Tibial artery (tissue), 4 donors: ENCODE measurements around the gene MRPL14.

Source experiments
- DNase-seq, 2 donors: peaks; one replicate each; pipeline ENCODE4 v3.0.0-alpha.2; 2019
- H3K27ac ChIP-seq, 2 donors: fragments of 200-600 bp; sonication (generic) in 1 of 2; 1 replicate in 1 of 2; 2 replicates in 1 of 2; pipeline ENCODE4 v1.5.1; 2018 to 2019; ENCODE audit warnings: mild to moderate bottlenecking in 1 of 2
- H3K27me3 ChIP-seq, 2 donors: fragments of 200-600 bp; sonication (generic) in 1 of 2; one replicate each; pipeline versions ENCODE4 v1.5.1 to v1.6.0; 2016 to 2019
- H3K36me3 ChIP-seq, 3 donors: fragments of 200-600 bp; sonication (generic) in 2 of 3; one replicate each; pipeline ENCODE4 v1.5.1; 2016 to 2019; ENCODE audit warnings: mild to moderate bottlenecking in 2 of 3
- H3K4me1 ChIP-seq, 4 donors: fragments of 200-600 bp; sonication (generic) in 2 of 4; 1 replicate in 3 of 4; 2 replicates in 1 of 4; pipeline ENCODE4 v1.5.1; 2016 to 2019
- H3K4me3 ChIP-seq, 2 donors: fragments of 200-600 bp; sonication (generic) in 1 of 2; 1 replicate in 1 of 2; 2 replicates in 1 of 2; pipeline ENCODE4 v1.5.1; 2018 to 2019; ENCODE audit warnings: mild to moderate bottlenecking in 2 of 2
- H3K9me3 ChIP-seq, 3 donors: fragments of 200-600 bp; sonication (generic) in 1 of 3; one replicate each; pipeline ENCODE4 v1.5.1; 2016 to 2019
- intact Hi-C: fragments of 100-400 bp; cut with DNase I; formaldehyde crosslinking; loops from one replicate; pipeline ENCODE4 v1.15.0; 2023; ENCODE audit warnings: low total_unique reads
- TF ChIP-seq, protein P1 (sequence below), 2 experiments: fragments of 200-600 bp in 1 of 2; fragments of 450-650 bp in 1 of 2; IDR thresholded peaks; one replicate each; pipeline ENCODE4 v1.5.1; 2017 to 2019; ENCODE audit warnings: antibody characterized with exemption in 2 of 2, mild to moderate bottlenecking in 1 of 2, moderate library complexity in 1 of 2

The MRPL14 gene

GRCh38 chr6:44064089-44064947 lies 62.9 kb downstream of the MRPL14 start:
- intact Hi-C loops: no loop called here
- peaks cover 0 to 35% (median 22%) of the 10 kb centered on the region in 4 donors for H3K4me1 ChIP-seq
- no peak overlapping the region for H3K27ac ChIP-seq

DNA sequence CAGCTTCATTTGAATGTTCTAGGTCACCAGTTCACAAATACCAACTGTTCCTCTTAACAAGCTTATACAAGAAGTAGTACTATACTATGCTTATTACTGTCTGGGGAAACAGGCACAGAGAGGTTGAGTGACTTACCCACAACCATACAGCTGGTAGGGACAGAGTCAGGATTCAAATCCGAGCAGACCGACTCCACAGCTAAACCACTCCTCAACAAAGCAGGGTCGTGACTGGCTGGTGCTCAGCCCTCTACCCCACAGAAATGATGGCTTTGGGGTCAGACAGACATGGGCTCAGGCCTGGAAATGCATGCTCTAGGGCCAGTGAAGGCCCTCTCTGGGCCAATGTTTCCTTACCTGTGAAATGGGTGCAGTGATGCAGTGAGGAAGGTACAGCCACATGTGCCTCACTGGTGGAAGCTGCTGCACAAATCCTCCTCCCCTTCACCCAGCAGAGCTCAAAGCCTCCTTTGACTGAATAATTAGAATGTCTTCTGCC lies 63.6 kb downstream of the MRPL14 start:
- Histone ChIP-seq H3K27me3 (no peaks in the 10 kb centered on the region), H3K4me3 (no peak overlapping the region), H3K9me3 (no peaks in the 10 kb centered on the region), H3K4me1 (peaks cover 0 to 43% (median 29%) of the 10 kb centered on the region in 4 donors), H3K36me3 (no peaks in the 10 kb centered on the region), H3K27ac (no peak overlapping the region)
- DNase-seq: no peak
- TF ChIP-seq, protein P1, sequence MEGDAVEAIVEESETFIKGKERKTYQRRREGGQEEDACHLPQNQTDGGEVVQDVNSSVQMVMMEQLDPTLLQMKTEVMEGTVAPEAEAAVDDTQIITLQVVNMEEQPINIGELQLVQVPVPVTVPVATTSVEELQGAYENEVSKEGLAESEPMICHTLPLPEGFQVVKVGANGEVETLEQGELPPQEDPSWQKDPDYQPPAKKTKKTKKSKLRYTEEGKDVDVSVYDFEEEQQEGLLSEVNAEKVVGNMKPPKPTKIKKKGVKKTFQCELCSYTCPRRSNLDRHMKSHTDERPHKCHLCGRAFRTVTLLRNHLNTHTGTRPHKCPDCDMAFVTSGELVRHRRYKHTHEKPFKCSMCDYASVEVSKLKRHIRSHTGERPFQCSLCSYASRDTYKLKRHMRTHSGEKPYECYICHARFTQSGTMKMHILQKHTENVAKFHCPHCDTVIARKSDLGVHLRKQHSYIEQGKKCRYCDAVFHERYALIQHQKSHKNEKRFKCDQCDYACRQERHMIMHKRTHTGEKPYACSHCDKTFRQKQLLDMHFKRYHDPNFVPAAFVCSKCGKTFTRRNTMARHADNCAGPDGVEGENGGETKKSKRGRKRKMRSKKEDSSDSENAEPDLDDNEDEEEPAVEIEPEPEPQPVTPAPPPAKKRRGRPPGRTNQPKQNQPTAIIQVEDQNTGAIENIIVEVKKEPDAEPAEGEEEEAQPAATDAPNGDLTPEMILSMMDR (IDR thresholded peaks at IDR 0.05): no peak
- intact Hi-C loops: no loop called here

More at GRCh38 chr6:44064089-44064947, 62.9 kb downstream of the MRPL14 start:
- H3K27me3 ChIP-seq: no peaks in the 10 kb centered on the region
- peak; percentile 76 to 80 for DNase-seq
- TF ChIP-seq, protein P1 (IDR thresholded peaks at IDR 0.05): no peak
- no peaks in the 10 kb centered on the region for H3K36me3 ChIP-seq
- no peaks in the 10 kb centered on the region for H3K9me3 ChIP-seq
- H3K4me3 ChIP-seq: no peak overlapping the region
